Endodermal cell (in vitro differentiated cells): ENCODE data around the gene TLL2. TPM values are rescaled to one million over a fixed set of nuclear protein-coding genes. Genes with fewer than 3 reads are reported as not detected.

Experiments
- DNase-seq: peaks from one replicate; pipeline ENCODE4 v3.0.0-alpha.2; 2017
- H3K27ac ChIP-seq: 2 replicates; pipeline ENCODE4 v1.5.1; 2013; ENCODE audit warnings: mild to moderate bottlenecking, low read depth, low read length, moderate library complexity
- H3K27me3 ChIP-seq: 2 replicates; pipeline ENCODE4 v1.6.1; 2013; ENCODE audit warnings: mild to moderate bottlenecking, low read length, moderate library complexity; ENCODE audit not compliant: insufficient read depth, control insufficient read depth, poor library complexity, severe bottlenecking
- H3K36me3 ChIP-seq: 2 replicates; pipeline ENCODE4 v1.7.0; 2013; ENCODE audit warnings: mild to moderate bottlenecking, low read length, moderate library complexity; ENCODE audit not compliant: control insufficient read depth, insufficient read depth
- H3K4me1 ChIP-seq: one replicate; pipeline ENCODE4 v1.7.0; 2013; ENCODE audit warnings: low read length; ENCODE audit not compliant: control insufficient read depth, insufficient read depth
- H3K4me3 ChIP-seq: 2 replicates; pipeline ENCODE4 v1.5.1; 2013; ENCODE audit warnings: mild to moderate bottlenecking, low read length, moderate library complexity
- H3K9ac ChIP-seq: 2 replicates; pipeline ENCODE4 v1.6.1; 2013; ENCODE audit warnings: mild to moderate bottlenecking, low read length, moderate library complexity; ENCODE audit not compliant: poor library complexity, severe bottlenecking; ENCODE audit errors: extremely low read depth
- H3K9me3 ChIP-seq: 2 replicates; pipeline ENCODE4 v1.6.1; 2013; ENCODE audit warnings: mild to moderate bottlenecking, low read length, moderate library complexity; ENCODE audit not compliant: control insufficient read depth
- H3K27ac Mint-ChIP-seq: 2 replicates; pipeline ENCODE4 v1.8.0; 2020; ENCODE audit warnings: mixed read lengths
- H3K27me3 Mint-ChIP-seq: 2 replicates; pipeline ENCODE4 v1.8.0; 2021; ENCODE audit warnings: mild to moderate bottlenecking, mixed read lengths; ENCODE audit not compliant: insufficient read depth
- H3K36me3 Mint-ChIP-seq: 2 replicates; pipeline ENCODE4 v1.8.0; 2020; ENCODE audit warnings: low read depth, mixed read lengths
- H3K4me1 Mint-ChIP-seq: 2 replicates; pipeline ENCODE4 v1.8.0; 2020; ENCODE audit warnings: mixed read lengths
- H3K4me3 Mint-ChIP-seq: 2 replicates; pipeline ENCODE4 v1.8.0; 2020; ENCODE audit warnings: mild to moderate bottlenecking, moderate library complexity, mixed read lengths
- H3K9me3 Mint-ChIP-seq: 2 replicates; pipeline ENCODE4 v1.8.0; 2020; ENCODE audit warnings: mild to moderate bottlenecking, mixed read lengths
- WGBS, 2 experiments: methylation state at CpG; one replicate each; pipeline versions ENCODE4 v1.1.5 to v1.1.7; 2013; ENCODE audit warnings: missing lambda C conversion rate in 2 of 2, mixed read lengths in 1 of 2; ENCODE audit not compliant: insufficient coverage in 1 of 2, insufficient read length in 1 of 2; 5-methylcytosine and 5-hydroxymethylcytosine counted together
- total RNA-seq, 2 donors: library from RNA; stranded (reverse); fragmentation: NEBNext Ultra II Directional in 1 of 2; extraction: Animal tissue kit (Norgen Biotek cat#: 25700) in 1 of 2; gene quantifications; 2 replicates in 1 of 2; 3 replicates in 1 of 2; pipeline ENCODE4 v1.2.1, GENCODE V29; 2021
- TF ChIP-seq, protein P1 (sequence below): fragments of 200-600 bp; sonication (generic); conservative IDR thresholded peaks from 2 replicates; pipeline ENCODE4 v1.5.0; 2021; ENCODE audit warnings: antibody characterized with exemption, mild to moderate bottlenecking

The TLL2 gene
- total RNA-seq, 2 donors from 2014 or later, result 0.11 to 0.18 TPM

DNA sequence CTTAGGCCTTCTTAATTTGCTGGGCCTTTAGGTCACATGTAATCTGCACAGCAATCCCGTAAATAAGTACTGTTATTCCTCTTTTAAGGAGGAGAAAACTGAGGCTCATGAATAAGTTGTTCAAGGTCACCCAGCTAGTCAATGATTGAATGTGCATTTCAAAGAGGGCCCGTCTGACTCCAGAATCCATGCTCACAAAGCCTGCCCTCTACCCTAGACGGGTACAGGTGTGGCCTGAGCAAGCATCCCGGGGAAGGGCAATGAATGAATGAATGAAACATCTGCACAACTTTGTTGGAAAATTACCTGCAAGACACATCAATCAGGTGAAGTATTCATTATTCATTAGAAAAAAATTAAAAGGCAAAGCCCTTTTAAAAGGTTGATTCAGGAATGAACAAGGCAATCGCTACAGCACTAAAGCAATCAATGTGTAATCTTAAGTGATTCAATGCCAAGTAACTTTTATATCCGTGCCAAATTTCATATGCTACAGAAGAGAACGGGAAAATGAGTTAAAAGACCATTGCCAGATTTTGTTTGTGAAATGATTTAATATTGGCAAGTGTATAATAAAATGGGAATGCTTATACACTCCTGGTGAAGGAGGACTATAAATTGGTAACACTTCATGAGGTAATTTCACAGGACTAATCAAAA lies 61.1 kb downstream of the TLL2 start:
- TF ChIP-seq, protein P1, sequence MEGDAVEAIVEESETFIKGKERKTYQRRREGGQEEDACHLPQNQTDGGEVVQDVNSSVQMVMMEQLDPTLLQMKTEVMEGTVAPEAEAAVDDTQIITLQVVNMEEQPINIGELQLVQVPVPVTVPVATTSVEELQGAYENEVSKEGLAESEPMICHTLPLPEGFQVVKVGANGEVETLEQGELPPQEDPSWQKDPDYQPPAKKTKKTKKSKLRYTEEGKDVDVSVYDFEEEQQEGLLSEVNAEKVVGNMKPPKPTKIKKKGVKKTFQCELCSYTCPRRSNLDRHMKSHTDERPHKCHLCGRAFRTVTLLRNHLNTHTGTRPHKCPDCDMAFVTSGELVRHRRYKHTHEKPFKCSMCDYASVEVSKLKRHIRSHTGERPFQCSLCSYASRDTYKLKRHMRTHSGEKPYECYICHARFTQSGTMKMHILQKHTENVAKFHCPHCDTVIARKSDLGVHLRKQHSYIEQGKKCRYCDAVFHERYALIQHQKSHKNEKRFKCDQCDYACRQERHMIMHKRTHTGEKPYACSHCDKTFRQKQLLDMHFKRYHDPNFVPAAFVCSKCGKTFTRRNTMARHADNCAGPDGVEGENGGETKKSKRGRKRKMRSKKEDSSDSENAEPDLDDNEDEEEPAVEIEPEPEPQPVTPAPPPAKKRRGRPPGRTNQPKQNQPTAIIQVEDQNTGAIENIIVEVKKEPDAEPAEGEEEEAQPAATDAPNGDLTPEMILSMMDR, result no peak
- Mint-ChIP-seq H3K36me3 (no peaks in the 10 kb centered on the region), H3K4me3 (no peak overlapping the region), H3K4me1 (peaks cover 26% of the 10 kb centered on the region), H3K27ac (no peak overlapping the region), H3K27me3 (no peaks in the 10 kb centered on the region), H3K9me3 (no peaks in the 10 kb centered on the region)
- Histone ChIP-seq H3K4me1 (peaks cover 6% of the 10 kb centered on the region), H3K27ac (no peak overlapping the region), H3K27me3 (no peaks in the 10 kb centered on the region), H3K9me3 (no peaks in the 10 kb centered on the region), H3K36me3 (no peaks in the 10 kb centered on the region), H3K9ac (no peak overlapping the region), H3K4me3 (no peak overlapping the region)
- WGBS, 2 experiments, result 78 to 86% methylated on average over 3 to 7 of the region's 7 CpGs
- DNase-seq, result no peak

DNA sequence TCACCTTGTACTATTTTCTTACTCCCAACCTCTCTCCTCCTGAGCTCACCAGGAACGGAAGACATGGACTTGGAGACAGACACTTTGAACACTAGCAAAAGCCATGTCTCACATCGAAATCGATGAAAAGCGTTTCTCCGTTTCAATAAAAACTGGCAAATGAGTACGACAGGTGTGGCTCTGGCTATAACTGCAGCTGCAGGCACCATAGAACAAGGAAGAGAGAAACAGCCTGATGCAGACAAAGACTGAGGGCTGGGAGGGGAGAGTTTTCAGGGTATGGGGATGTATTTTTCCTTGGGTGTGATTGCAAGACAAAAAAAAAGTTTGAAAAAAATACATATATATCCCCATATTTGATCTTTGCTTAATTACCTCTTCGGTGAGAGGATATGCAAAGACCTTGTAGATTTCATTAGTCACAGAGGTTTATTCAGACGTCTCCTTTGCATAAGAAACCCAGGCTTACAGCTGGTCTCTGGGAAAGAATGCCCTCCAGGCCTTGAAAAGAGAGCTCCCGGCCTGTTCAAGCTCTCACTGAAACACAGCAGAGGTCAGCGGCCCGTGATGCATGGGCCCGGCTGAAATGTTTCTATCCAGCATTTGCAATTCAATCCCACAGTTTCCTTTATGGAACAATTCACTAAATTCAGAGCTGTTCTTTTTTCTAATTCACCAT lies 63.1 kb downstream of the TLL2 start:
- Mint-ChIP-seq H3K27me3 (no peaks in the 10 kb centered on the region), H3K9me3 (no peaks in the 10 kb centered on the region), H3K36me3 (no peaks in the 10 kb centered on the region), H3K27ac (peak overlapping the region; percentile 35), H3K4me1 (peaks cover 24% of the 10 kb centered on the region), H3K4me3 (no peak overlapping the region)
- Histone ChIP-seq H3K27me3 (no peaks in the 10 kb centered on the region), H3K4me1 (peaks cover 7% of the 10 kb centered on the region), H3K27ac (peak overlapping the region; percentile 92), H3K4me3 (no peak overlapping the region), H3K9ac (no peak overlapping the region), H3K9me3 (no peaks in the 10 kb centered on the region), H3K36me3 (no peaks in the 10 kb centered on the region)
- TF ChIP-seq, protein P1, result no peak
- DNase-seq, result peak; percentile 81
- WGBS, 2 experiments, result 34 to 44% methylated on average over 11 to 12 of the region's 12 CpGs

DNA sequence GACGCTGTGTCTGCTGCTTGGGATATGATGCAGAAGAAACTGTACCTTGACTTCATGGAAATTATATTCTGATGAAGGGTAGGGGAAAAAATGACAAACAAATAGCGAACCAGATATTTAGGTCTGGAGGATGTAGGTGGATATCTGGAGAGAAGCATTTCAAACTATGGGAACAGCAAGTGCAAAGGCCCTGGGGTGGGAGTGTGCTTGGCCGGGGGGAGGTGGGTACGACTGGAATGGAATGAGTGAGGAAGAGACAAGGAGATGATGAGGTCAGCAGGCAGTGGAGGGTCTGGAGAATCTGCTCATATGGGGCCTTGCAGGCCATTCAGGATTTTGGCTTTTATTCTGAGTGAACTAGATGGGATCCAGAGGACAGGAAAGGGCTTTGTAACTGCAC lies 65.2 kb downstream of the TLL2 start:
- H3K4me1 ChIP-seq, result peaks cover 7% of the 10 kb centered on the region
- TF ChIP-seq, protein P1, result no peak
- H3K27me3 ChIP-seq, result no peaks in the 10 kb centered on the region
- H3K9ac ChIP-seq, result no peak overlapping the region
- no peaks in the 10 kb centered on the region for H3K36me3 ChIP-seq
- H3K27ac ChIP-seq, result no peak overlapping the region
- Mint-ChIP-seq H3K27me3 (no peaks in the 10 kb centered on the region), H3K4me1 (peaks cover 24% of the 10 kb centered on the region), H3K36me3 (no peaks in the 10 kb centered on the region), H3K4me3 (no peak overlapping the region), H3K9me3 (no peaks in the 10 kb centered on the region), H3K27ac (no peak overlapping the region)
- no peaks in the 10 kb centered on the region for H3K9me3 ChIP-seq
- no peak for DNase-seq
- H3K4me3 ChIP-seq, result no peak overlapping the region
- 82 to 85% methylated on average over 4 of the region's 4 CpGs for WGBS, 2 experiments
